ENCODE data around the gene GPRASP1. TPM values are rescaled to one million over a fixed set of nuclear protein-coding genes. Genes with fewer than 3 reads are reported as not detected.

The GPRASP1 gene
- total RNA-seq, 2 donors from 2014 or later = 19.4 to 36.3 TPM

DNA sequence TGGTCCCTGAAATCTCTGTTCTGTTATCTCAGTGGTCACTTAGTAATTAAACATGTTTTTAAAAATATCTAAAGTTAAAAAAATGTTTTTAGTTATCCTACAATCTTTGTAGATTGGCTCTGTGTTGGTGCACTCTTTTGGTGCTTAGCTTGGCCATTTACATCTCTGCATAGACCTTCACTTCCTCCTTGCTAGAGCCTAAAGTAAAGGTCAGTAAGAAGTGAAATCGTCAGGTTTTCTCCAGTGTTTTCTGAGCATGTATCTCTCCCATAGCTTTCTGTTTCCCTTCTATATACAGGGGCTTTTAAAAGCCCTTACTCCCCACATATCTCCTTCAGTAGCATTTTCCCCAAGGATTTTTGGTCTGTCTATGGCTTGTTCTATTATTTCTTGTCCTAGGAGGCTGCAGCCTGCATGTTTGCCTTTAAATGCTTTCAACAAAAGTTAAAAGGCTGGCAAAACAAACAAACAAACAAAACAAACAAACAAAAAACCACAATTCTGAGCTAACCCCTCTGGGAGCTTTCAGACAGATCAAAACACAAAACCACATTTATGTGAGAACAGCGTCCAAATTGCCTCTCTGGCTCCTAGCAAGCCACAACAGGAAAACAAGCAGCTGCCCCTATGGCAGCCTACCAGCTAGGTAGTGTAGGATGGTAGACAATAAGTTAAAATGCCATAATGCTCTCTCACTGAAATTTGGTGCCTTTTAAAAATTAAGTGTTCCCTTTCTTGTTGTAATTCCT, 33.7 kb downstream of the GPRASP1 start:
- no peak for ATAC-seq (ENCODE audit: insufficient number of reproducible peaks, low FRiP score, low read depth)
- H3K4me1 ChIP-seq (ENCODE audit: control insufficient read depth in 1 of 2, low read depth in 2 of 2) = no peaks in the 10 kb centered on the region
- no peak for DNase-seq (ENCODE audit: low spot score)

DNA sequence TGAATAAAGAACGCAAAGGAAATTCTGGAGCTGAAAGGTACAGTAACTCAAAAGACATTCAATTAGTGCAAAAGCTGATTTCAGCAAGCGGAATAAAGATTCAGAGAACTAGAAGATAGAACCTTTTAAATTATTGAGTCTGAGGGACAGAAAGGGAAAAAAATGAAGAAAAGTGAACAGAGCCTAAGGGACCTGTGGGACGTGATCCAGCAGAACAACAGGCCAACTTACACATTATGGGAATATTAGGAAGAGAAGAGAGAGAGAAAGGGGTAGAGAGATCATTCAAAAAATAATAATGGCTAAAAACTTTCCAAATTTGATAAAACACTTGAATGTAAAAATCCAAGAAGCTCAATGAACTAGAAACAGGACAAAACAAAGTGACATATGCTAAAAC, 43.5 kb downstream of the GPRASP1 start:
- TF ChIP-seq, protein P1, sequence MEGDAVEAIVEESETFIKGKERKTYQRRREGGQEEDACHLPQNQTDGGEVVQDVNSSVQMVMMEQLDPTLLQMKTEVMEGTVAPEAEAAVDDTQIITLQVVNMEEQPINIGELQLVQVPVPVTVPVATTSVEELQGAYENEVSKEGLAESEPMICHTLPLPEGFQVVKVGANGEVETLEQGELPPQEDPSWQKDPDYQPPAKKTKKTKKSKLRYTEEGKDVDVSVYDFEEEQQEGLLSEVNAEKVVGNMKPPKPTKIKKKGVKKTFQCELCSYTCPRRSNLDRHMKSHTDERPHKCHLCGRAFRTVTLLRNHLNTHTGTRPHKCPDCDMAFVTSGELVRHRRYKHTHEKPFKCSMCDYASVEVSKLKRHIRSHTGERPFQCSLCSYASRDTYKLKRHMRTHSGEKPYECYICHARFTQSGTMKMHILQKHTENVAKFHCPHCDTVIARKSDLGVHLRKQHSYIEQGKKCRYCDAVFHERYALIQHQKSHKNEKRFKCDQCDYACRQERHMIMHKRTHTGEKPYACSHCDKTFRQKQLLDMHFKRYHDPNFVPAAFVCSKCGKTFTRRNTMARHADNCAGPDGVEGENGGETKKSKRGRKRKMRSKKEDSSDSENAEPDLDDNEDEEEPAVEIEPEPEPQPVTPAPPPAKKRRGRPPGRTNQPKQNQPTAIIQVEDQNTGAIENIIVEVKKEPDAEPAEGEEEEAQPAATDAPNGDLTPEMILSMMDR (IDR thresholded peaks at IDR 0.05) = no peak
- Histone ChIP-seq H3K27ac (no peak overlapping the region), H3K9me3 (no peaks in the 10 kb centered on the region), H3K27me3 (replicated peaks; ENCODE audit: insufficient read depth) (no peaks in the 10 kb centered on the region), H3K4me1 (ENCODE audit: control insufficient read depth in 1 of 2, low read depth in 2 of 2) (no peaks in the 10 kb centered on the region), H3K4me3 (no peak overlapping the region), H3K36me3 (no peaks in the 10 kb centered on the region)
- ATAC-seq (ENCODE audit: insufficient number of reproducible peaks, low FRiP score, low read depth) = no peak
- DNase-seq (ENCODE audit: low spot score) = no peak

More for the DNA sequence above, 33.7 kb downstream of the GPRASP1 start:
- TF ChIP-seq, protein P1 (IDR thresholded peaks at IDR 0.05) = no peak
- Histone ChIP-seq H3K36me3 (no peaks in the 10 kb centered on the region), H3K9me3 (peaks cover 3% of the 10 kb centered on the region), H3K27me3 (replicated peaks; ENCODE audit: insufficient read depth) (no peaks in the 10 kb centered on the region), H3K4me3 (no peak overlapping the region), H3K27ac (no peak overlapping the region)

DNA sequence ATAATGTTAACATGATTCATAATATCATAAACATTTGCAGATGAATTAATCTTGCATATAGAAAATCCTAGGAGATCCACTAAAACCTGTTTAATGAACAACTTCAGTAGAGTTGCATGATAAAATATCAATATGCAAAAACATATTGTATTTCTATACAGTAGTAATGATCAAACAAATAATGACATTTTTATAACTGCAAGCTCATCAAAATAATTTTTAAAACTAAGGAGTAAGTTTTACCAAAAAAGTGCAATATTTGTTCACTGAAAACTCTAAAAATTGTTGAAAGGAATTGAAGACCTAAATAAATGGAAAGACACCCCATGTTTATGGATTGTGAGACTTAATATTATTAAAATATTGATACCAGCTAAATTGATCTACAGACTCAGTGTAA, 45.0 kb downstream of the GPRASP1 start:
- H3K9me3 ChIP-seq = no peaks in the 10 kb centered on the region
- TF ChIP-seq, protein P1 (IDR thresholded peaks at IDR 0.05) = no peak
- H3K27me3 ChIP-seq (replicated peaks; ENCODE audit: insufficient read depth) = no peaks in the 10 kb centered on the region
- no peak for ATAC-seq (ENCODE audit: insufficient number of reproducible peaks, low FRiP score, low read depth)
- no peaks in the 10 kb centered on the region for H3K36me3 ChIP-seq
- H3K4me1 ChIP-seq (ENCODE audit: control insufficient read depth in 1 of 2, low read depth in 2 of 2) = no peaks in the 10 kb centered on the region
- H3K27ac ChIP-seq = no peak overlapping the region
- H3K4me3 ChIP-seq = no peak overlapping the region
- no peak for DNase-seq (ENCODE audit: low spot score)

DNA sequence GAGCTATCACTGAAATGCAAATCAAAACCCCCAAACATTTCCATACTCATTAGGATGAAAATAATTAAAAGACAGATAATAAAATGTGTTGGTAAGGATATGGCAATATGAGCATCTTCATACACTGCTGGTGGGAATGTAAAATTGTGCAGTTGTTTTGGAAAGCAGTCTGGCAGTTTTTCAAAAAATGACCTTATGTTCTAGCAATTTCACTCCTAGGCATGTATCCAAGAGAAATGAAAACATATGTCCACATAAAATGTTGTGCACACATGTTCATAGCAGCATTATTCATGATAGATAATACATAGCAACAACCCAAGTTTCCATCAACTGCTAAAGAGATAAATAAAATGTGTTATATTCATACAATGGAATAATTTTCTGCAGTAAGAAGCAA, 46.2 kb downstream of the GPRASP1 start:
- no peak overlapping the region for H3K4me3 ChIP-seq
- no peaks in the 10 kb centered on the region for H3K27me3 ChIP-seq (replicated peaks; ENCODE audit: insufficient read depth)
- H3K4me1 ChIP-seq (ENCODE audit: control insufficient read depth in 1 of 2, low read depth in 2 of 2) = no peaks in the 10 kb centered on the region
- no peak overlapping the region for H3K27ac ChIP-seq
- no peaks in the 10 kb centered on the region for H3K36me3 ChIP-seq
- ATAC-seq (ENCODE audit: insufficient number of reproducible peaks, low FRiP score, low read depth) (no peak), DNase-seq (ENCODE audit: low spot score) (no peak)
- TF ChIP-seq, protein P1 (IDR thresholded peaks at IDR 0.05) = no peak
- no peaks in the 10 kb centered on the region for H3K9me3 ChIP-seq

Other genes with a start within 250 kb of the GPRASP1 start
- not detected for gene NXF2B, start 211.5 kb upstream of the GPRASP1 start, total RNA-seq
- not detected for gene TCP11X2, start 179.7 kb upstream of the GPRASP1 start, total RNA-seq
- 1 to 10 TPM in 1 of 2 donors, not detected in 1; 1.1 TPM for gene TMSB15A, start 134.7 kb upstream of the GPRASP1 start, total RNA-seq
- 10 to 100 TPM in 1 of 2 donors, 1 to 10 TPM in 1; 8.7 to 11.4 TPM for gene ARMCX5, start 52.0 kb upstream of the GPRASP1 start, total RNA-seq
- 1 to 10 TPM; 4.7 to 8.1 TPM for gene GPRASP2, start 61.0 kb downstream of the GPRASP1 start, total RNA-seq
- 1 to 10 TPM; 4.2 to 7.0 TPM for gene GPRASP3, start 69.3 kb downstream of the GPRASP1 start, total RNA-seq

Measured in thoracic aorta (tissue), 2 donors.